Cerebellar cortex (tissue), 1 donor: ENCODE measurements around the gene ASCC3.
"Not testable (repeated sequence)": the region's sequence is repeated elsewhere in the genome, so short reads cannot be mapped to it uniquely, and the experiment has no call there.

ENCODE experiments used
- DNase-seq: peaks from one replicate; pipeline ENCODE4 v3.0.0-alpha.2; 2015; ENCODE audit warnings: low spot score

ASCC3 gene

GRCh38 chr6:100889351-100889750 is 8.2 kb upstream of the ASCC3 start:
- peak; percentile 53 for DNase-seq

DNA sequence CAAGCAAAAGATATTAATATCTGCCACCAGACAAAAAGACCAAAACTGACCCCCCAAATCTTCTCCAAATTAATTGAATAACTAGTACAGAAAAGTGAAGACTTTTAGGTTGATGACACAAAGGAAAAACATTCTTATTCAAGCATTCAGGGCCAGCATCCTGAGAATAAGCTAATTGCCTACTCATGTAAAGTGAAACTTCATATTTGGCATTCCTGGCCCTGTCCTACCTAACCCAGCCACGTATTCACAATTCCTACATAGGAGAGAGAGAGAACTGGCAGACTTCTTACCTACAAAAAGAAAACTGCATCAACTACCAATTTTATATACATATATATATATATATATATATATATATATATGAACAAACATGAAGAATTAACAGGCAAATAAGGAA is 4.9 kb upstream of the ASCC3 start:
- no peak for DNase-seq

- DNase-seq: no peak
Measured at GRCh38 chr6:100883347-100883746, 2.2 kb upstream of the ASCC3 start.

DNA sequence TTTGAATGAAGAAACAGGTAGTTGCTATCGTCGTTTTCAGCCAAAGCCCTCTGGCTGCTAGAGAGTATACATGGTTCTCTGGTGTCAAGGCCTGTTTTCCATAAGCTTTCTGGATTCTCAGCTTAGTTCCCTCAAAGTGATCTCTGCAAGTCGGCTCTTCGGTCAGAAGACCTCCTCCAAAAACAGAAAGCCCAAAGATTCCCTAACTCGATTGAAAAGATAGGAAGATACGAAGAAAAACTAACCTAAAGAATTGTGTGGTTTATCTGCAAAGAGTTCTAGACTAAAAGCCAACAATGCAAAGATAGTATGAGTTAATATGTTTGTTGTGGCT is 545 bp upstream of the ASCC3 start:
- DNase-seq: no peak

- no peak for DNase-seq
Measured at GRCh38 chr6:100880149-100880852, 828 bp downstream of the ASCC3 start.

GRCh38 chr6:100879317-100879716 is 1.8 kb downstream of the ASCC3 start:
- DNase-seq: no peak

- no peak for DNase-seq
Measured at GRCh38 chr6:100877851-100878250, 3.3 kb downstream of the ASCC3 start.

DNA sequence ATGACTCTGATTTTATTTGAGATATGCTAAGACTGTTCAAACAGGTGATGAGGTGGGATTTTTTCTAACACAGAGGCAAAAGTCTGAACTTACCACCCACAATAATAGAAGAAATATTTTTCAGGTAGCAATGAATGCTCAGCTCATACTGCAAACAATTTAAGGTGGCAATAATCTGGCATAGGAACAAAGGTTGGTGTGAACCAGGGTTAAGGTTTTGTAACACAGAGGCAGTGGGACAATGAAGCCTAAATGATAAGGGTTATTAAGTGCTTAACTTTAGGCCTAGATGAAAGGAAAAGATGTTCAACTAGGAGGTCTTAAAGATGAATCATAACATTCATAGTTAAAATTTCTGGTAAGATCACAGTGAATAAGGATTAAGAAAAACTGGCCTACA is 4.9 kb downstream of the ASCC3 start:
- no peak for DNase-seq

- DNase-seq: no peak
Measured at GRCh38 chr6:100865525-100865924, 15.6 kb downstream of the ASCC3 start.

GRCh38 chr6:100862063-100862462 is 19.1 kb downstream of the ASCC3 start:
- DNase-seq: no peak

GRCh38 chr6:100856146-100856545 is 25.0 kb downstream of the ASCC3 start:
- DNase-seq: no peak

GRCh38 chr6:100851819-100852218 is 29.3 kb downstream of the ASCC3 start:
- DNase-seq: no peak

DNA sequence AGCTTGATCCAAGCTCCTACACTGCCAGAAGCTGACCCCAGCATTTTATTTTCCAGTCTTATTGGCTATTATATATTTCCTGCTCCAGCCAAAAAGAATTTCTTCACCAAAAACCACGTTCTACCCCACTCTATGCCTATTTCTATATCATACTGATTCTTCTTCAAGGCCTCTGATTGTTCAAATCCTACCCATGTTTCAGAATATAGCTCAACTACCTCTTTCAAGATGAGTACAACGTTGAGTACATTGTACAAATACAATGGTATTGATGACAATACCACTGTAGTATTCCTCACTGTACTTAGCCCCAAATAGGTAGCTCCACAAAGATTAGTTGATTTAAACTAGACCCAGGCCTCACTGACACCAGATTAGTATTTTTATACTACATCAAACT is 31.0 kb downstream of the ASCC3 start:
- no peak for DNase-seq

DNA sequence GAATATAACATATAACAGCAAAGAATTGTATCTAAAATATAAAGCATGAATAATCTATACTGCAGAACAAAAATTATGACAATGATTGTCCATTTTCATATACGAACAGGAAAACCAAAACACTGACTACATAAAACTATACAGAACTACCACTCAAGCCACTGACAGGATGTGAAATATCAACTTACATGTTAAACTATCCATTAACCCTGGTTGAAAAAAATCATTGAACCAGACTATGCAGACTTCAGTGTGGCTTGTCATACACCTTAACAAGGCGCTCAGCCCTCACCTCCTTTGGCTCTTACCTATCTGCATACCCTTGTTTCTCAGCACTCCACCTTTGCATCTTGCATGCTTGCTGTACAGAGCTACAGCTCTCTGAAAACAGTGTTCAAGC is 34.9 kb downstream of the ASCC3 start:
- no peak for DNase-seq

DNA sequence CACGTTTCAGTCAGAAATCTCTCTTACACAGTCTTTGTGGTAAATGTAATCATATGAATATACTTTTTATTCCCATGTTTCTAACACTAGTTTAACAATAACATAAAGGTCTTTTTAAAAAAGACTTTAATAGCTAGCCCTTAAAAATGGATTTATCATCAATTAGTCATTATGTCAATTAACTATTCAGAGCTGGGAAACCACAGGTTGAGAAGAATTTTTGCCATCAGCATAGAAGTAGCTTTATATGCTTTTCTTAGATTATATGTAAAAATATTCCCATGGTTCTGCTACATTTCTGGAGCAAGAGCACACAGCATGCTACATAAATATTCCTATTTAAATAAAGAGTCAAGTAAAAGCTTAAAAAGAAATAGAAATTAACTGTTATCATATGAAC is 35.5 kb downstream of the ASCC3 start:
- DNase-seq: no peak

GRCh38 chr6:100839419-100839818 is 41.7 kb downstream of the ASCC3 start:
- DNase-seq: no peak

GRCh38 chr6:100838011-100838410 is 43.1 kb downstream of the ASCC3 start:
- no peak for DNase-seq

- no peak for DNase-seq
Measured at GRCh38 chr6:100833972-100834574, 47.1 kb downstream of the ASCC3 start.

- DNase-seq: not testable (repeated sequence)
Measured at GRCh38 chr6:100829077-100829595, 52.0 kb downstream of the ASCC3 start.

DNA sequence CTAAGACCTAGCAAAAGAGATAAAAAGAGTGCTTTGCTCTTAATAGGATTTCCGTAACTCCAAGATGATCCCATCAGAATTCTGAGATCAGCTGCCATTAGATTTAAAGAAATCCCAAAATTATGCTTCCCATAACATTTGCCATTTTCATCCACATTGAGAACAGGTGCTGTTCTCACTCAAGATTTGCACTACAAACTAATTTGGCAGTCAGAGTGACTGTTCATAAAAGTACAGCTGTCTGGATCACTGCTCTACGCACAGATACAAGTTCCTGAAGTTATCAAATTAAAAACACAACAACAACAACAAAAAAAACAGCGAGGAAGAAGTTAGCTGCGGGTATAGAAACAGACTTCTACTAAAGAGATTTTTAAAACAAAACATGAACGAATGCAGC is 58.1 kb downstream of the ASCC3 start:
- DNase-seq: no peak

DNA sequence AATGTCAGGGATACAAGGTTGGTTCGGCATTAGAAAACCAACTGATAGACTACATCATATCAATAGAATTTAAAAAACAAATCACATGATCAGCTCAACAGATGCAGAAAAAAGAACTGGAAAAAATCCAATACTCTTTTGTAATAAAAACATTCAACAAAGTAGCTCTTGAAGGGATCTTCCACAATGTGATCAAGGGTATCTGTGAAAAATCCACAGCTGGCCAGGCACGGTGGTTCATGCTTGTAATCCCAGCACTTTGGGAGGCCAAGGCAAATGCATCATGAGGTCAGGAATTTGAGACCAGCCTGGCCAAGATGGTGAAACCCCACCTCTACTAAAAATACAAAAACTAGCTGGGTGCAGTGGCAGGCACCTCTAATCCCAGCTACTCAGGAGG is 63.1 kb downstream of the ASCC3 start:
- no peak for DNase-seq

DNA sequence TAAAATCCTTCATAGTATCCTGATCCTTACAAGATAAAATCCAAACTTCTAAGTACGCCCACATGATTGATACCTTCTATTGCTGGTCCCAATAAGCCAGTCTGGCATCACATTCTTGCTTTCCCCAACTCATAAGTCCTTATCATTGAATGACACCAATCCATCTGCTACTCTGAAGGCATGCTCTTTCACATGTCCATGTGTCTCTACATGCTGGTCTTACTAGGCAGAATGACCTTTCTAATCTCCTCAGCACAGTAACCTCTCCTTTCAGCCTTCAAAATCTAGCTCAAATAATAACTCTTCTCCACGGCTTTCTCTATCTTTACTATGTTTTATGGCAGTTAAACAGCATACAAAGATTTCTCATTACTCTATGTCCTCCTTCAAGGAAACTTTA is 71.1 kb downstream of the ASCC3 start:
- DNase-seq: no peak

GRCh38 chr6:100809346-100809745 is 71.8 kb downstream of the ASCC3 start:
- no peak for DNase-seq
